IMR-90 (cell line): ENCODE data around the gene MID1. TPM values are rescaled to one million over a fixed set of nuclear protein-coding genes. Genes with fewer than 3 reads are reported as not detected.

Source experiments
- ATAC-seq: fragments of 200-7000 bp; cut with Tn5 transposase; 2 replicates; pipeline ENCODE4 v1.9.1; 2020; ENCODE audit warnings: low read depth, mild to moderate bottlenecking, moderate library complexity
- BruUV-seq: library from RNA; stranded (reverse); fragments of 400-500 nt; replicated peaks from 2 replicates; lab custom pipeline; 2021; lab: Mats Ljungman, UMichigan
- CTCF ChIA-PET: fragments of 300-600 bp; formaldehyde crosslinking; extraction: SDS; loops from one replicate; lab custom pipeline; 2021; ENCODE audit warnings: antibody characterized with exemption; lab: Yijun Ruan, JAX
- POLR2A ChIA-PET: fragments of 300-600 bp; sonication (Branson Sonifier 250); formaldehyde crosslinking; loops from one replicate; lab custom pipeline; 2022; ENCODE audit warnings: antibody characterized with exemption; ENCODE audit not compliant: unreplicated experiment; lab: Charles Lee
- DNase-seq: peaks from one replicate; pipeline ENCODE4 v3.0.0; 2013
- H2AFZ ChIP-seq: replicated peaks from 2 replicates; pipeline ENCODE3; 2013; ENCODE audit warnings: low read length, mild to moderate bottlenecking; ENCODE audit not compliant: poor library complexity
- H2AK5ac ChIP-seq: 2 replicates; pipeline ENCODE4 v1.6.1; 2013; ENCODE audit warnings: low read depth, low read length, inconsistent platforms
- H2AK9ac ChIP-seq: replicated peaks from 2 replicates; pipeline ENCODE3; 2013; ENCODE audit warnings: mild to moderate bottlenecking, low read depth, low read length, moderate library complexity; ENCODE audit not compliant: poor library complexity
- H2BK120ac ChIP-seq: 2 replicates; pipeline ENCODE4 v1.6.1; 2013; ENCODE audit warnings: low read depth, low read length, inconsistent platforms
- H2BK15ac ChIP-seq: 3 replicates; pipeline ENCODE4 v1.6.1; 2013; ENCODE audit warnings: low read depth, low read length, inconsistent platforms
- H2BK20ac ChIP-seq: 2 replicates; pipeline ENCODE4 v1.6.1; 2013; ENCODE audit warnings: low read depth, mild to moderate bottlenecking, inconsistent platforms, low read length, moderate library complexity
- H2BK5ac ChIP-seq: 2 replicates; pipeline ENCODE4 v1.6.1; 2013; ENCODE audit warnings: mild to moderate bottlenecking, low read depth, low read length, inconsistent platforms; ENCODE audit not compliant: poor library complexity, severe bottlenecking
- H3K14ac ChIP-seq: replicated peaks from 2 replicates; pipeline ENCODE4 v1.6.1; 2013; ENCODE audit warnings: low read depth, low read length, inconsistent platforms
- H3K18ac ChIP-seq: 2 replicates; pipeline ENCODE4 v1.6.1; 2013; ENCODE audit warnings: low read depth, low read length, control low read depth
- H3K23ac ChIP-seq: 2 replicates; pipeline ENCODE4 v1.6.1; 2013; ENCODE audit warnings: low read depth, low read length, inconsistent platforms
- H3K27ac ChIP-seq: 2 replicates; pipeline ENCODE4 v1.5.1; 2013; ENCODE audit warnings: mild to moderate bottlenecking, control low read depth, low read length; ENCODE audit not compliant: insufficient read depth
- H3K27me3 ChIP-seq: 2 replicates; pipeline ENCODE4 v1.6.1; 2013; ENCODE audit warnings: low read length; ENCODE audit not compliant: control insufficient read depth, insufficient read depth
- H3K36me3 ChIP-seq: 2 replicates; pipeline ENCODE4 v1.6.1; 2013; ENCODE audit warnings: low read length, mixed read lengths; ENCODE audit not compliant: control insufficient read depth, insufficient read depth
- H3K4ac ChIP-seq: 2 replicates; pipeline ENCODE4 v1.6.1; 2013; ENCODE audit warnings: low read depth, low read length, inconsistent platforms
- H3K4me1 ChIP-seq: 2 replicates; pipeline ENCODE4 v1.6.1; 2013; ENCODE audit warnings: low read length, mixed read lengths; ENCODE audit not compliant: control insufficient read depth, insufficient read depth
- H3K4me2 ChIP-seq: 2 replicates; pipeline ENCODE4 v1.6.1; 2013; ENCODE audit warnings: low read depth, mild to moderate bottlenecking, control low read depth, low read length, moderate library complexity
- H3K4me3 ChIP-seq: 2 replicates; pipeline ENCODE4 v1.5.1; 2013; ENCODE audit warnings: low read depth, mild to moderate bottlenecking, control low read depth, low read length, moderate library complexity; ENCODE audit not compliant: insufficient read depth
- H3K56ac ChIP-seq: 2 replicates; pipeline ENCODE4 v1.6.1; 2013; ENCODE audit warnings: low read length, inconsistent platforms; ENCODE audit not compliant: insufficient read depth; ENCODE audit errors: extremely low read depth
- H3K79me1 ChIP-seq, 2 experiments: 2 replicates each; pipeline ENCODE4 v1.6.1; 2013; ENCODE audit warnings: low read length in 2 of 2, inconsistent platforms in 1 of 2, low read depth in 1 of 2
- H3K9ac ChIP-seq: 2 replicates; pipeline ENCODE4 v1.6.1; 2013; ENCODE audit warnings: low read depth, low read length, control low read depth
- H3K9me1 ChIP-seq: 2 replicates; pipeline ENCODE4 v1.6.1; 2013; ENCODE audit warnings: low read length, inconsistent platforms; ENCODE audit not compliant: insufficient read depth
- H3K9me3 ChIP-seq: 2 replicates; pipeline ENCODE4 v1.6.1; 2013; ENCODE audit warnings: low read length; ENCODE audit not compliant: control insufficient read depth, insufficient read depth
- H4K20me1 ChIP-seq: 2 replicates; pipeline ENCODE4 v1.6.1; 2013; ENCODE audit warnings: low read length, inconsistent platforms; ENCODE audit not compliant: insufficient read depth
- H4K5ac ChIP-seq: 2 replicates; pipeline ENCODE4 v1.6.1; 2013; ENCODE audit warnings: mild to moderate bottlenecking, low read depth, low read length, control low read depth
- H4K8ac ChIP-seq, 2 experiments: 2 replicates each; pipeline ENCODE4 v1.6.1; 2013; ENCODE audit warnings: low read depth in 2 of 2, low read length in 2 of 2, control low read depth in 1 of 2, inconsistent platforms in 1 of 2
- H4K91ac ChIP-seq: 2 replicates; pipeline ENCODE4 v1.6.1; 2013; ENCODE audit warnings: low read depth, low read length, inconsistent platforms; ENCODE audit not compliant: insufficient read depth
- CEBPB ChIP-seq: IDR thresholded peaks from 2 replicates; pipeline ENCODE4 v1.6.1; 2012; ENCODE audit warnings: low read depth, low read length, improper control_type of control experiment
- CHD1 ChIP-seq: IDR thresholded peaks from 2 replicates; pipeline ENCODE4 v1.6.1; 2012; ENCODE audit warnings: low read depth, low read length, improper control_type of control experiment
- NFE2L2 ChIP-seq: fragments of 150-350 bp; IDR thresholded peaks from 2 replicates; pipeline ENCODE4 v1.6.1; 2016; ENCODE audit warnings: low read depth, mild to moderate bottlenecking, low read length
- RAD21 ChIP-seq: IDR thresholded peaks from 2 replicates; pipeline ENCODE4 v1.6.1; 2012; ENCODE audit warnings: low read length, improper control_type of control experiment
- RCOR1 ChIP-seq: IDR thresholded peaks from 2 replicates; pipeline ENCODE4 v1.6.1; 2012; ENCODE audit warnings: mild to moderate bottlenecking, low read length, improper control_type of control experiment; ENCODE audit not compliant: insufficient replicate concordance
- RFX5 ChIP-seq: IDR thresholded peaks from 2 replicates; pipeline ENCODE4 v1.8.0; 2012; ENCODE audit warnings: low read depth, mild to moderate bottlenecking, low read length, moderate library complexity
- WGBS, 2 experiments: methylation state at CpG; one replicate each; pipeline versions ENCODE4 v1.1.5 to v1.1.7; 2013; ENCODE audit warnings: missing lambda C conversion rate in 2 of 2; ENCODE audit not compliant: insufficient read length in 1 of 2; ENCODE audit errors: extremely low coverage in 2 of 2; 5-methylcytosine and 5-hydroxymethylcytosine counted together
- dilution Hi-C: fragments of 300-500 bp; cut with HindIII; formaldehyde crosslinking; loops from one replicate; pipeline ENCODE4 v1.14.3; 2018; ENCODE audit warnings: low sequenced_read_pairs; ENCODE audit not compliant: unreplicated experiment
- in situ Hi-C: fragments of 300-500 bp; cut with MboI; formaldehyde crosslinking; loops from 3 replicates; pipeline ENCODE4 v1.14.3; 2019; ENCODE audit warnings: low sequenced_read_pairs, inconsistent platforms, mixed read lengths
- intact Hi-C: fragments of 100-400 bp; cut with micrococcal nuclease; formaldehyde crosslinking; loops from 2 replicates; pipeline ENCODE4 v1.10.0; 2022
- polyA plus RNA-seq, 3 experiments: library from polyadenylated mRNA; depleted of rRNA; stranded (reverse); fragments of >200 nt; gene quantifications; 2 replicates each; pipeline ENCODE4 v1.2.3, GENCODE V29; 2012; ENCODE audit warnings: low replicate concordance in 1 of 3
- total RNA-seq: library from RNA; depleted of rRNA; stranded (reverse); fragments of >200 nt; gene quantifications from 2 replicates; pipeline ENCODE4 v1.2.3, GENCODE V29; 2012

The MID1 gene
- total and polyA plus RNA-seq, 2 of the 4 experiments (the other 2 are of a cell fraction) = 37.2 to 106 TPM

DNA sequence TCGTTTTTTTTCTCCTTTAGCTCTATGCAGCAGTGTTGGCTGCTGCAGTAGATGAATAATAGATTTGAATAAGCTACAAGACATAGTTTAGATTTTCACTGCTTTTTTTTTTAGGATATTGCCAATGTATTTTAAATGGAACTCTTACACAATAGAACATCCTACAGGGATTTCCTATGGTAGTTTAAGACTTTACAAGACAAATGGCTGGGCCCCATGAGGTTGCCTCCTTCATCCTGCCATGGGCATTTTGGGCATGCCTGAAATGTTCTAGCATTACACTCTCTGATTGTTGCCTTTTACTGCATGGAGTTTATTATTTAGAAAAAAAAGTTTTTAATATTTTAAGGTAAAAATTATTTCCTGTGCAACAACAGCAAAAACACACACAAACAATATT, 74.5 kb downstream of the MID1 start:
- dilution Hi-C loops (no loop called here), in situ Hi-C loops (no loop called here), intact Hi-C loops (no loop called here)
- H3K36me3 ChIP-seq = no peaks in the 10 kb centered on the region
- peaks cover 16 to 19% of the 10 kb centered on the region in 2 experiments for H3K79me1 ChIP-seq
- no peak overlapping the region for H3K4me3 ChIP-seq
- ATAC-seq (no peak), DNase-seq (no peak)
- H2BK15ac ChIP-seq = no peak overlapping the region
- no peaks in the 10 kb centered on the region for H3K4me1 ChIP-seq
- H2AK9ac ChIP-seq = no peak overlapping the region
- CTCF ChIA-PET = no interaction called here
- no TSS peak for BruUV-seq
- H3K23ac ChIP-seq = no peak overlapping the region
- H2BK120ac ChIP-seq = no peak overlapping the region
- H3K56ac ChIP-seq = no peak overlapping the region
- H2AK5ac ChIP-seq = no peak overlapping the region
- H4K8ac ChIP-seq = no peak overlapping the region
- H3K27me3 ChIP-seq = no peaks in the 10 kb centered on the region
- no peak overlapping the region for H3K18ac ChIP-seq
- H2BK5ac ChIP-seq = no peak overlapping the region
- H3K9me1 ChIP-seq = no peaks in the 10 kb centered on the region
- H3K9me3 ChIP-seq = no peaks in the 10 kb centered on the region
- H3K9ac ChIP-seq = no peak overlapping the region
- H2AFZ ChIP-seq = no peak overlapping the region
- WGBS, 2 experiments = no CpG with 5 or more reads among the region's 1 CpG
- H3K4ac ChIP-seq = no peak overlapping the region
- H2BK20ac ChIP-seq = no peak overlapping the region
- no peaks in the 10 kb centered on the region; the same call in none of the 2 replicates for H4K20me1 ChIP-seq
- no peak overlapping the region for H4K5ac ChIP-seq
- no peak overlapping the region for H3K14ac ChIP-seq
- no peak overlapping the region for H3K4me2 ChIP-seq
- POLR2A ChIA-PET = no interaction called here
- H4K91ac ChIP-seq = no peak overlapping the region
- no peak for TF ChIP-seq RCOR1
- TF ChIP-seq CEBPB = no peak
- TF ChIP-seq NFE2L2 = no peak
- no peak for TF ChIP-seq RAD21
- no peak for TF ChIP-seq CHD1
- TF ChIP-seq RFX5 = no peak
- H3K27ac ChIP-seq = no peak overlapping the region
